MM.1S (cell line): ENCODE results near the gene HS3ST2.

Experiments used
- DNase-seq: peaks from one replicate; pipeline ENCODE4 v3.0.0-alpha.2; 2015
- H2AFZ ChIP-seq: fragments of 300-600 bp; sonication (generic); 2 replicates; pipeline ENCODE4 v1.6.0; 2016; ENCODE audit warnings: antibody characterized with exemption, low read length
- H3F3A ChIP-seq: fragments of 300-600 bp; sonication (generic); 2 replicates; pipeline ENCODE4 v1.6.1; 2016; ENCODE audit warnings: mild to moderate bottlenecking, antibody characterized with exemption, low read length, moderate library complexity, mixed read lengths; ENCODE audit not compliant: insufficient read depth
- H3K27ac ChIP-seq: fragments of 300-600 bp; sonication (generic); 2 replicates; pipeline ENCODE4 v1.5.1; 2016; ENCODE audit warnings: mild to moderate bottlenecking, low read length
- H3K27me3 ChIP-seq: fragments of 300-600 bp; sonication (generic); replicated peaks from 2 replicates; pipeline ENCODE4 v1.6.0; 2016; ENCODE audit warnings: low read length; ENCODE audit not compliant: insufficient read depth
- H3K36me3 ChIP-seq: fragments of 300-600 bp; sonication (generic); replicated peaks from 2 replicates; pipeline ENCODE4 v1.6.1; 2016; ENCODE audit warnings: mild to moderate bottlenecking, low read length, mixed read lengths; ENCODE audit not compliant: insufficient read depth
- H3K4me1 ChIP-seq: fragments of 300-600 bp; sonication (generic); 2 replicates; pipeline ENCODE4 v1.6.1; 2016; ENCODE audit warnings: low read length, mixed read lengths
- H3K4me2 ChIP-seq: fragments of 300-600 bp; sonication (generic); 2 replicates; pipeline ENCODE4 v1.6.0; 2016; ENCODE audit warnings: low read depth, low read length
- H3K4me3 ChIP-seq: fragments of 300-600 bp; sonication (generic); 2 replicates; pipeline ENCODE4 v1.5.1; 2016; ENCODE audit warnings: low read length, mixed read lengths
- H3K79me2 ChIP-seq: fragments of 300-600 bp; sonication (generic); 2 replicates; pipeline ENCODE4 v1.6.1; 2016; ENCODE audit warnings: mixed run types, low read length, mixed read lengths
- H3K9ac ChIP-seq: fragments of 300-600 bp; sonication (generic); 2 replicates; pipeline ENCODE4 v1.6.1; 2016; ENCODE audit warnings: low read length, mixed read lengths
- H3K9me2 ChIP-seq: fragments of 300-600 bp; sonication (generic); replicated peaks from 2 replicates; pipeline ENCODE4 v1.6.1; 2016; ENCODE audit warnings: mild to moderate bottlenecking, low read length, mixed read lengths; ENCODE audit not compliant: insufficient read depth
- H3K9me3 ChIP-seq: fragments of 300-600 bp; sonication (generic); replicated peaks from 2 replicates; pipeline ENCODE4 v1.6.1; 2016; ENCODE audit warnings: mild to moderate bottlenecking, low read length, mixed read lengths; ENCODE audit not compliant: insufficient read depth
- H4K20me1 ChIP-seq: fragments of 300-600 bp; sonication (generic); 2 replicates; pipeline ENCODE4 v1.6.1; 2016; ENCODE audit warnings: mild to moderate bottlenecking, low read length, moderate library complexity, mixed read lengths; ENCODE audit not compliant: insufficient read depth
- EZH2 ChIP-seq: fragments of 300-600 bp; sonication (generic); optimal IDR thresholded peaks from 2 replicates; pipeline ENCODE3; 2017; ENCODE audit warnings: low read depth, mild to moderate bottlenecking, antibody characterized with exemption, low read length, mixed read lengths
- EZH2phosphoT487 ChIP-seq: fragments of 300-600 bp; sonication (generic); IDR thresholded peaks from 2 replicates; pipeline ENCODE4 v1.6.1; 2018; ENCODE audit warnings: antibody characterized with exemption, low read length
- TF ChIP-seq, protein P1 (sequence below): fragments of 300-600 bp; sonication (generic); IDR thresholded peaks from 2 replicates; pipeline ENCODE4 v1.5.1; 2016; ENCODE audit warnings: antibody characterized with exemption, low read length, mixed read lengths

The HS3ST2 gene

GRCh38 chr16:22885951-22886350 lies 72.0 kb downstream of the HS3ST2 start:
- no peaks in the 10 kb centered on the region for H3K9me3 ChIP-seq
- no peak overlapping the region for H3K4me3 ChIP-seq
- DNase-seq: no peak
- no peaks in the 10 kb centered on the region for H3K79me2 ChIP-seq
- no peaks in the 10 kb centered on the region for H3K9me2 ChIP-seq
- H3F3A ChIP-seq: no peaks in the 10 kb centered on the region
- H3K4me2 ChIP-seq: no peak overlapping the region
- H3K27ac ChIP-seq: no peak overlapping the region
- H2AFZ ChIP-seq: no peak overlapping the region
- H3K27me3 ChIP-seq: no peaks in the 10 kb centered on the region
- H4K20me1 ChIP-seq: no peaks in the 10 kb centered on the region
- H3K4me1 ChIP-seq: no peaks in the 10 kb centered on the region
- TF ChIP-seq, protein P1, sequence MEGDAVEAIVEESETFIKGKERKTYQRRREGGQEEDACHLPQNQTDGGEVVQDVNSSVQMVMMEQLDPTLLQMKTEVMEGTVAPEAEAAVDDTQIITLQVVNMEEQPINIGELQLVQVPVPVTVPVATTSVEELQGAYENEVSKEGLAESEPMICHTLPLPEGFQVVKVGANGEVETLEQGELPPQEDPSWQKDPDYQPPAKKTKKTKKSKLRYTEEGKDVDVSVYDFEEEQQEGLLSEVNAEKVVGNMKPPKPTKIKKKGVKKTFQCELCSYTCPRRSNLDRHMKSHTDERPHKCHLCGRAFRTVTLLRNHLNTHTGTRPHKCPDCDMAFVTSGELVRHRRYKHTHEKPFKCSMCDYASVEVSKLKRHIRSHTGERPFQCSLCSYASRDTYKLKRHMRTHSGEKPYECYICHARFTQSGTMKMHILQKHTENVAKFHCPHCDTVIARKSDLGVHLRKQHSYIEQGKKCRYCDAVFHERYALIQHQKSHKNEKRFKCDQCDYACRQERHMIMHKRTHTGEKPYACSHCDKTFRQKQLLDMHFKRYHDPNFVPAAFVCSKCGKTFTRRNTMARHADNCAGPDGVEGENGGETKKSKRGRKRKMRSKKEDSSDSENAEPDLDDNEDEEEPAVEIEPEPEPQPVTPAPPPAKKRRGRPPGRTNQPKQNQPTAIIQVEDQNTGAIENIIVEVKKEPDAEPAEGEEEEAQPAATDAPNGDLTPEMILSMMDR: no peak
- TF ChIP-seq EZH2phosphoT487 (no peak), EZH2 (no peak)
- no peaks in the 10 kb centered on the region for H3K36me3 ChIP-seq
- H3K9ac ChIP-seq: no peak overlapping the region

- Histone ChIP-seq H4K20me1 (no peaks in the 10 kb centered on the region), H3K4me3 (no peak overlapping the region), H3K79me2 (no peaks in the 10 kb centered on the region), H3K9me3 (no peaks in the 10 kb centered on the region), H3K9me2 (no peaks in the 10 kb centered on the region), H3K4me2 (no peak overlapping the region), H3K27ac (no peak overlapping the region), H3K4me1 (no peaks in the 10 kb centered on the region), H3F3A (no peaks in the 10 kb centered on the region), H3K27me3 (no peaks in the 10 kb centered on the region), H3K36me3 (no peaks in the 10 kb centered on the region), H3K9ac (no peak overlapping the region), H2AFZ (no peak overlapping the region)
- TF ChIP-seq EZH2phosphoT487 (no peak), EZH2 (no peak)
- TF ChIP-seq, protein P1: no peak
- DNase-seq: no peak
Observed at GRCh38 chr16:22886927-22887326, 73.0 kb downstream of the HS3ST2 start.

GRCh38 chr16:22887445-22887844 lies 73.5 kb downstream of the HS3ST2 start:
- no peaks in the 10 kb centered on the region for H3K9me2 ChIP-seq
- no peak overlapping the region for H2AFZ ChIP-seq
- TF ChIP-seq, protein P1: no peak
- no peak for TF ChIP-seq EZH2phosphoT487
- TF ChIP-seq EZH2: no peak
- H3K27ac ChIP-seq: no peak overlapping the region
- no peaks in the 10 kb centered on the region for H3K27me3 ChIP-seq
- no peaks in the 10 kb centered on the region for H3K36me3 ChIP-seq
- no peaks in the 10 kb centered on the region for H3K79me2 ChIP-seq
- H4K20me1 ChIP-seq: no peaks in the 10 kb centered on the region
- no peaks in the 10 kb centered on the region for H3K9me3 ChIP-seq
- no peak overlapping the region for H3K9ac ChIP-seq
- DNase-seq: no peak
- H3K4me2 ChIP-seq: no peak overlapping the region
- H3K4me1 ChIP-seq: no peaks in the 10 kb centered on the region
- H3F3A ChIP-seq: no peaks in the 10 kb centered on the region
- H3K4me3 ChIP-seq: no peak overlapping the region
